Hair follicular keratinocyte (primary cell): ENCODE data around the gene BAD. TPM values are rescaled to one million over a fixed set of nuclear protein-coding genes. Genes with fewer than 3 reads are reported as not detected.

Experiments
- total RNA-seq: library from RNA; depleted of rRNA; stranded (reverse); fragments of >200 nt; gene quantifications from 2 replicates; pipeline ENCODE4 v1.2.3, GENCODE V29; 2015

The BAD gene
- total RNA-seq, 1 donor from 2014 or later: 110 TPM

Other genes starting within 250 kb of the BAD start
- under 0.01 and 0.04 TPM in 2 replicates for gene FLRT1, start 248.7 kb downstream of the BAD start, total RNA-seq
- 9.5 and 33.2 TPM in 2 replicates for gene MACROD1, start 118.6 kb downstream of the BAD start, total RNA-seq
- 109 and 224 TPM in 2 replicates for gene STIP1, start 98.5 kb downstream of the BAD start, total RNA-seq
- gene FERMT3, start 77.9 kb downstream of the BAD start, total RNA-seq: 0.08 and 0.91 TPM in 2 replicates
- 74.0 and 77.4 TPM in 2 replicates for gene TRPT1, start 58.5 kb downstream of the BAD start, total RNA-seq
- gene NUDT22, start 58.4 kb downstream of the BAD start, total RNA-seq: 63.2 and 87.3 TPM in 2 replicates
- 3.6 and 11.8 TPM in 2 replicates for gene DNAJC4, start 54.1 kb downstream of the BAD start, total RNA-seq
- 18.5 and 24.9 TPM in 2 replicates for gene VEGFB, start 50.1 kb downstream of the BAD start, total RNA-seq
- 76.7 and 91.4 TPM in 2 replicates for gene FKBP2, start 43.6 kb downstream of the BAD start, total RNA-seq
- 466 and 691 TPM in 2 replicates for gene PPP1R14B, start 37.7 kb downstream of the BAD start, total RNA-seq
- 55.4 and 71.7 TPM in 2 replicates for gene PLCB3, start 33.1 kb downstream of the BAD start, total RNA-seq
- 9.7 and 14.3 TPM in 2 replicates for gene GPR137, start 1.2 kb upstream of the BAD start, total RNA-seq
- gene KCNK4, start 6.6 kb upstream of the BAD start, total RNA-seq: 0.80 TPM in 1 of 2 replicates, not detected in the other
- not detected in 2 replicates for gene CATSPERZ, start 15.7 kb upstream of the BAD start, total RNA-seq
- 98.0 and 103 TPM in 2 replicates for gene ESRRA, start 20.9 kb upstream of the BAD start, total RNA-seq
- 364 and 700 TPM in 2 replicates for gene TRMT112, start 32.9 kb upstream of the BAD start, total RNA-seq
- gene PRDX5, start 33.5 kb upstream of the BAD start, total RNA-seq: 539 and 647 TPM in 2 replicates
- 3.9 and 5.3 TPM in 2 replicates for gene CCDC88B, start 55.5 kb upstream of the BAD start, total RNA-seq
- 54.7 and 95.9 TPM in 2 replicates for gene RPS6KA4, start 74.5 kb upstream of the BAD start, total RNA-seq